GM20000 (cell line): ENCODE data around the gene GRM4.

Source experiments
- DNase-seq: peaks from one replicate; pipeline ENCODE4 v3.0.0; 2012; ENCODE audit warnings: low spot score
- TF ChIP-seq, protein P1 (sequence below): IDR thresholded peaks from 2 replicates; pipeline ENCODE4 v1.5.1; 2012; ENCODE audit warnings: mild to moderate bottlenecking, control low read depth; ENCODE audit errors: extremely low read depth, missing control alignments

Gene GRM4

DNA sequence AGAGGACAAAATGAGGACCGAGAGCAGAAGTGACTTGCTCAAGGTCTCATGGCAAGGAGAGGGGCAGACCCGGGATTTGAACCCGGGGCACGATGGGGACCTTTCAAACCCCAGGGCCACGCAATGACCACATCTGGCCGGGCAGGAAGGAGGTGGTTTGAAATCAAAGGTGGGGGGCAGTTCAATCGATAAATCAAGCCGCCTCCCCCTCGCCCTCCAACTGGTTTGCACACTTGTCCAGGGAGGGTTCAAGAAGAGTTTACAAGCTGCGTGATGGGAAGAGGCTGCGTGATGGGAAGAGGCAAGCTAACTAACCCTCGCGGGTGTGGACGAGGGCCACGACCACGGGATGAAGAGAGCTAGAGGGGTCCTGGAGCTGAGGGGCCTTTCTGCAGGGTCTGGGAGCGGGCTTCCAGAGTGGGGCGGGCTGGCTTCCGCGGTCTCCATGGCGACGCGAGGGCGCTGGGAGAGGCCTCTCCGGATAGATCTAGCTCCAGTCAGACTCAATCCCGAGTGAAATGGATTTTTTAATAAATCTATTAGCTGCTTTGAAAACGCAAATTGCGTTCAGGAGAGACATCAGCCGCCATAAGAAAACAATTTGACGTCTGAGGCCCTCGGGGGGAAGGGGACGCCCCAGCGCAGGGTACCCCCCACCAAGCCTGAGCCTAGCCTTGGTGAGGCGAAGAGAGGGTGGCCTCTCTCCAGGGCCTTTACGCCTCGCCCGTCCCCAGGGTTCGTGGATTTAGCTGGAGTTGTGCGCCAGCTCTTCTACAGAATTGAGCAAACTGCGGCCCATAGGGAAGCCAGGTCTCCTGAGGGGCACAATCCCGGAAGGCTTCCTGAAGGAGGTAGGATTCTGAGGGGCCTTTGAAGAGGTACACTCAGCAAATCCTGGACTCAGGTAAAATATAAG is 143.9 kb downstream of the GRM4 start:
- TF ChIP-seq, protein P1, sequence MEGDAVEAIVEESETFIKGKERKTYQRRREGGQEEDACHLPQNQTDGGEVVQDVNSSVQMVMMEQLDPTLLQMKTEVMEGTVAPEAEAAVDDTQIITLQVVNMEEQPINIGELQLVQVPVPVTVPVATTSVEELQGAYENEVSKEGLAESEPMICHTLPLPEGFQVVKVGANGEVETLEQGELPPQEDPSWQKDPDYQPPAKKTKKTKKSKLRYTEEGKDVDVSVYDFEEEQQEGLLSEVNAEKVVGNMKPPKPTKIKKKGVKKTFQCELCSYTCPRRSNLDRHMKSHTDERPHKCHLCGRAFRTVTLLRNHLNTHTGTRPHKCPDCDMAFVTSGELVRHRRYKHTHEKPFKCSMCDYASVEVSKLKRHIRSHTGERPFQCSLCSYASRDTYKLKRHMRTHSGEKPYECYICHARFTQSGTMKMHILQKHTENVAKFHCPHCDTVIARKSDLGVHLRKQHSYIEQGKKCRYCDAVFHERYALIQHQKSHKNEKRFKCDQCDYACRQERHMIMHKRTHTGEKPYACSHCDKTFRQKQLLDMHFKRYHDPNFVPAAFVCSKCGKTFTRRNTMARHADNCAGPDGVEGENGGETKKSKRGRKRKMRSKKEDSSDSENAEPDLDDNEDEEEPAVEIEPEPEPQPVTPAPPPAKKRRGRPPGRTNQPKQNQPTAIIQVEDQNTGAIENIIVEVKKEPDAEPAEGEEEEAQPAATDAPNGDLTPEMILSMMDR: no peak
- no peak for DNase-seq

DNA sequence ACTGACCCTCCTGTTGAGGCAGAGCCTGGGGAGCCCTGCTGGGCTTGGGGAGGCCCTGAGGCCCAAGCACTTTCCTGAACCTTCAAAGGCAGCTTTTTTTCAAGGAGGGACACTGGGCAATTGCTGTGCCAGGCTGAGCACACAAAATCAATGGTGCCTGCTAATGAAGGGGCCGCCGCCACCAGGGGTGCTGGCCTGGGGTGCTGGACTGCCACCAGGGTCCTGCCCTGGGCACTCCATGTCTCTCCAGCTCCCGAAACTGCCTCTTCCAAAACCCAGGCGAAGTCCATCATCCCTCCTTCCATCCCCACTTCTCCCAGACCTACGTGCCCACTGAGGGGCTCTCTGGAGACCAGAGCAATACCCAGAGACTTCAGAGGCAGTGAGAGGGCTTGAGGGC is 145.6 kb downstream of the GRM4 start:
- DNase-seq: no peak
- TF ChIP-seq, protein P1: no peak

DNA sequence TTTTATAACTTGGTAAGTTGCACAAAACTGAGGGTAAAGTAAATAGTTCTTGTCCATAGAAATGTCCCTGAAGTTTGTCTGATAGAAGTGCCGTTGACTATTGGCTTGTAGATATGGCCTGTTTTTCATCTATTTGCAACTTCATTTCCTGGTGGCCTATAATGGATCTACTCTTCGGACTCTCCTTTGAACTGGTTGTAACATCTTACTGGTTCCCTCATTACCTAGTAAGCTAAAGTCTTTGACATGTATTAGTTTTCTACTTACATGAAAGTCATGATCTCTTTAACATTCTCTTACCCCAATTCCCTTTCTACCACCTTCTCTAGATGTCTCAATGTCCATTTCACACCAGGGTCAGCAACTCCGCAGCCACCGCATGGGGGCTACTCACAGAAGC is 146.3 kb downstream of the GRM4 start:
- DNase-seq: no peak
- TF ChIP-seq, protein P1: no peak

DNA sequence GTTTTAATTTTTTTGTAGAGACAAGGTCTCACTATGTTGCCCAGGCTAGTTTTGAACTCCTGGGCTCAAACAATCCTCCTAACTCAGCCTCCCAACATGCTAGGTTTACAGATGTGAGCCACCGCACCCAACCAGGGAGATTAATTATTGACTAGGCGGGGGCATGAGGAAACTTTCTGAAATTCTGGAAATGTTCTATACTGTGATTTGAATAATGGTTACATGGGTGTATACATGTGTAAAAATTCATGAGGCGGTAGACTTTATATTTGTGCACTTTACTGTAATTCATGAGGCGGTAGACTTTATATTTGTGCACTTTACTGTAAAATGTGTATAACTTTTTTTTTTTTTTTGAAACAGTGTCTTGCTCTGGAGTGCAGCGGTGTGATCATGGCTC is 147.2 kb downstream of the GRM4 start:
- TF ChIP-seq, protein P1: no peak
- DNase-seq: no peak

DNA sequence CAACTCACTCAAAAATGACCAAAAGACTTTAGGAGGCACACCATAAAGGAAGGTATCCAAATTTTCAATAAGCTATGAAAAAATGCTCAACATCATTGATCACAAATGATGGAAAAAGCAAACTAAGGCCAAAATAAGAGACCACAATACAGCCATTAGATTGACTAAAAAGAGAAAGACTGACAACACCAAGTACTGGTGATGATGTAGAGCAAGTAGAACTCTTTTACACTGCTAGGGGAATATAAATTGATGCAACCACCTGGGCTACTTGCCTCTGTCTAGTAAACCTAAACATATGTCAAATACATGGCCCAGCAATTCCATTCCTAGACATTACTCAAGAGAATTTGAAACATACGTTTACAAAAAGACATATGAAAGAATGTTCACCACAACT is 148.6 kb downstream of the GRM4 start:
- DNase-seq: no peak
- TF ChIP-seq, protein P1: no peak

DNA sequence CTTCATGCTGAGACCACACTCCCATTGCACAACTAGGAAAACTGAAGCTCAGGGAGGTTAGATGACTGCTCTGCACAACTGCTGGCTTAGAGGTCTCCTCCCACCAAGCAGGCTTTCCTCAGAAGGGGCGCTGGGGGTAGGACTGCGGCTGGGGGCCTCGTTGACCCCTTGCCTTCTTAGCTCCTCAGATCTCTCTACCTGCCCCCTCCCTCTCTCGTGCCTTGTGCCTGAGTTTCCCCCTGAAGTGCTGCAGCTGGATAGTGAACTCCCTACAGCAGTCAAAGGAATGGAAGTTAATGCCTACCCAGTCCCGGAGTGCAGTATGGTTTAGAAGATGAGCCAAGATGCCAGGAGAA is 149.8 kb downstream of the GRM4 start:
- DNase-seq: no peak
- TF ChIP-seq, protein P1: no peak

DNA sequence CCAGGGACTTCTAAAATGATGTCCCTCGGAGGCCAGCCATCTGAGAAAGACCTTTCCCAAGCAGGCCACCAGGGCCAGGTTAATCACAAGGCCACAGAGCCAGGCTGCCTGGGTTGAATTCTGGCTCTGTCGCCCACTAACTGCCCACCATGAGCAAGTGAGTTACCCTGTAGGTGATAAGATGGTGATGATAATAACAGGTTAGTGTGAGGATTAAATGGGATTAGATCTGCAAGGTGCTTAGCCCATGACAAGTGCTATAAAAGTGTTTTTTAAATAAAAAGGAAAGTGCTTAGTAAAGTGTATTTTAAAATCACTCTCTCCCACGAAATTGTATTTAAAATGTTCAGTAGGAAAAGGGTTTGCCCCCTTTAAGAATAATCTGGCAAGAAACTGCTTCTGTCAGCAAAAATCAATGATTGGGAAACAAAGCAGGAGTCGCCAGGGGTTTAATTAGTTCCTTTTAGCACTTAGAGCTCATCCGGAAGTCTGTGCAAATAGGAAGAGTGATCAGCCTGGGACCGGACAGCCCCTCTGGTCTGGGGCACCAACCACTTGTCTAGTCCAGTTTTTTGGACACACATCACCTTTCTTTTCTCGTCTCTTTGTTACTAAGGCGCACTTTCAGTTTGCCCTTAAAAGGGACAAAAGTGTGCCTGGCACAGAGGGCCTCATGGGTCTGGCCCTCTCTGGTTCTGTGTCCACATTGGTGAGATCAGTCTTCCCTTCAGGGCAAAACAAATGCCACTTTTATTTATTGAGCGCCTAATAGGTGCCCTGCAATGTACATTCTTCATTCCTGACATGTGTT is 150.4 kb downstream of the GRM4 start:
- TF ChIP-seq, protein P1: no peak
- no peak for DNase-seq
